Measurements from ENCODE around the gene IL34. TPM values are rescaled to one million over a fixed set of nuclear protein-coding genes. Genes with fewer than 3 reads are reported as not detected.

IL34 gene
- total RNA-seq, 2 donors from 2014 or later = 3.0 to 5.6 TPM

GRCh38 chr16:70677499-70678120, 31.3 kb downstream of the IL34 start:
- H3K36me3 ChIP-seq (ENCODE audit: control insufficient read depth, insufficient read depth, low read length) = peaks cover 38% of the 10 kb centered on the region
- Mint-ChIP-seq H3K4me3 (no peak overlapping the region), H3K27ac (no peak overlapping the region), H3K36me3 (ENCODE audit: low read depth) (peaks cover 28% of the 10 kb centered on the region), H3K9me3 (no peaks in the 10 kb centered on the region), H3K27me3 (ENCODE audit: insufficient read depth) (no peaks in the 10 kb centered on the region), H3K4me1 (no peaks in the 10 kb centered on the region)
- no peaks in the 10 kb centered on the region for H3K4me1 ChIP-seq (ENCODE audit: control insufficient read depth, insufficient read depth, low read length)
- H3K4me3 ChIP-seq (ENCODE audit: low read length) = no peak overlapping the region
- no peak overlapping the region for H3K27ac ChIP-seq (ENCODE audit: low read depth, low read length)
- no peak for TF ChIP-seq CTCF (conservative IDR thresholded peaks at IDR 0.05)
- H3K9me3 ChIP-seq (ENCODE audit: control insufficient read depth, low read length) = no peaks in the 10 kb centered on the region
- WGBS, 2 experiments (ENCODE audit: insufficient coverage in 1 of 2, insufficient read length in 1 of 2) = 96 to 100% methylated on average over 7 to 15 of the region's 15 CpGs
- no peaks in the 10 kb centered on the region for H3K27me3 ChIP-seq (ENCODE audit: control insufficient read depth, insufficient read depth, low read length, poor library complexity, severe bottlenecking)
- DNase-seq = no peak
- no peak overlapping the region for H3K9ac ChIP-seq (ENCODE audit: extremely low read depth, low read length, poor library complexity, severe bottlenecking)

GRCh38 chr16:70678121-70678897, 31.9 kb downstream of the IL34 start:
- no peak overlapping the region for H3K9ac ChIP-seq (ENCODE audit: extremely low read depth, low read length, poor library complexity, severe bottlenecking)
- WGBS, 2 experiments (ENCODE audit: insufficient coverage in 1 of 2, insufficient read length in 1 of 2) = 94 to 100% methylated on average over 7 to 22 of the region's 22 CpGs

More at GRCh38 chr16:70678121-70678897, 31.9 kb downstream of the IL34 start:
- H3K27me3 ChIP-seq (ENCODE audit: control insufficient read depth, insufficient read depth, low read length, poor library complexity, severe bottlenecking) = no peaks in the 10 kb centered on the region
- H3K4me3 ChIP-seq (ENCODE audit: low read length) = no peak overlapping the region
- no peaks in the 10 kb centered on the region for H3K27me3 Mint-ChIP-seq (ENCODE audit: insufficient read depth)
- no peak overlapping the region for H3K4me3 Mint-ChIP-seq
- no peak overlapping the region for H3K27ac ChIP-seq (ENCODE audit: low read depth, low read length)
- no peak for DNase-seq
- H3K27ac Mint-ChIP-seq = no peak overlapping the region
- peaks cover 22% of the 10 kb centered on the region for H3K36me3 Mint-ChIP-seq (ENCODE audit: low read depth)
- no peaks in the 10 kb centered on the region for H3K4me1 Mint-ChIP-seq
- no peaks in the 10 kb centered on the region for H3K4me1 ChIP-seq (ENCODE audit: control insufficient read depth, insufficient read depth, low read length)
- no peaks in the 10 kb centered on the region for H3K9me3 ChIP-seq (ENCODE audit: control insufficient read depth, low read length)
- no peaks in the 10 kb centered on the region for H3K9me3 Mint-ChIP-seq
- no peak for TF ChIP-seq CTCF (conservative IDR thresholded peaks at IDR 0.05)
- H3K36me3 ChIP-seq (ENCODE audit: control insufficient read depth, insufficient read depth, low read length) = peaks cover 31% of the 10 kb centered on the region
